ENCODE results near the gene OLFML2B. TPM values are rescaled to one million over a fixed set of nuclear protein-coding genes. Genes with fewer than 3 reads are reported as not detected.

Gene OLFML2B
- total RNA-seq, 3 donors from 2014 or later: 1.4 to 29.6 (median 5.0) TPM

DNA sequence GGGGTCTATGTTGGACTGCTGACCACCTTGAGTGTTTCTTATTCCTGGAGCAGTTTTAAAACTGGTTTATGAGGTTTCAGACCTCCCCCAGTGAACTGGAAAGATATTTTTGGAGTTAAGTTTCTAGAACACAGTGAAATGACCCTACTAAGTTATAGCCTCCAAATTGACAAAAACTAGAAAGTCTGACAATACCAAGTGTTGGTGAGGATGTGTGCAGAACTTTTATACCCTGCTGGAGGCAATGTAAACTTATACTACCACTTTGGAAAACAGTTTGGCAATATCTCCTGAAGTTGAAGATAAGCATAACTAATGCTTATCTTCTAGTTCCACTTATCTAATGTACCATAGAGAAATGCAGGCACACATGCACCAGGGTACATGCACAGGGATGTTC, 10.4 kb downstream of the OLFML2B start:
- ATAC-seq: no peak
- no peaks in the 10 kb centered on the region for H3K9me3 ChIP-seq
- DNase-seq: no peak
- H3K36me3 ChIP-seq (ENCODE audit: low read depth): no peaks in the 10 kb centered on the region
- TF ChIP-seq, protein P1, sequence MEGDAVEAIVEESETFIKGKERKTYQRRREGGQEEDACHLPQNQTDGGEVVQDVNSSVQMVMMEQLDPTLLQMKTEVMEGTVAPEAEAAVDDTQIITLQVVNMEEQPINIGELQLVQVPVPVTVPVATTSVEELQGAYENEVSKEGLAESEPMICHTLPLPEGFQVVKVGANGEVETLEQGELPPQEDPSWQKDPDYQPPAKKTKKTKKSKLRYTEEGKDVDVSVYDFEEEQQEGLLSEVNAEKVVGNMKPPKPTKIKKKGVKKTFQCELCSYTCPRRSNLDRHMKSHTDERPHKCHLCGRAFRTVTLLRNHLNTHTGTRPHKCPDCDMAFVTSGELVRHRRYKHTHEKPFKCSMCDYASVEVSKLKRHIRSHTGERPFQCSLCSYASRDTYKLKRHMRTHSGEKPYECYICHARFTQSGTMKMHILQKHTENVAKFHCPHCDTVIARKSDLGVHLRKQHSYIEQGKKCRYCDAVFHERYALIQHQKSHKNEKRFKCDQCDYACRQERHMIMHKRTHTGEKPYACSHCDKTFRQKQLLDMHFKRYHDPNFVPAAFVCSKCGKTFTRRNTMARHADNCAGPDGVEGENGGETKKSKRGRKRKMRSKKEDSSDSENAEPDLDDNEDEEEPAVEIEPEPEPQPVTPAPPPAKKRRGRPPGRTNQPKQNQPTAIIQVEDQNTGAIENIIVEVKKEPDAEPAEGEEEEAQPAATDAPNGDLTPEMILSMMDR (IDR thresholded peaks at IDR 0.05): no peak
- no peaks in the 10 kb centered on the region for H3K4me1 ChIP-seq (ENCODE audit: low read depth)
- intact Hi-C loops (cut with DNase I, micrococcal nuclease): no loop called here
- H3K4me3 ChIP-seq: no peak overlapping the region

DNA sequence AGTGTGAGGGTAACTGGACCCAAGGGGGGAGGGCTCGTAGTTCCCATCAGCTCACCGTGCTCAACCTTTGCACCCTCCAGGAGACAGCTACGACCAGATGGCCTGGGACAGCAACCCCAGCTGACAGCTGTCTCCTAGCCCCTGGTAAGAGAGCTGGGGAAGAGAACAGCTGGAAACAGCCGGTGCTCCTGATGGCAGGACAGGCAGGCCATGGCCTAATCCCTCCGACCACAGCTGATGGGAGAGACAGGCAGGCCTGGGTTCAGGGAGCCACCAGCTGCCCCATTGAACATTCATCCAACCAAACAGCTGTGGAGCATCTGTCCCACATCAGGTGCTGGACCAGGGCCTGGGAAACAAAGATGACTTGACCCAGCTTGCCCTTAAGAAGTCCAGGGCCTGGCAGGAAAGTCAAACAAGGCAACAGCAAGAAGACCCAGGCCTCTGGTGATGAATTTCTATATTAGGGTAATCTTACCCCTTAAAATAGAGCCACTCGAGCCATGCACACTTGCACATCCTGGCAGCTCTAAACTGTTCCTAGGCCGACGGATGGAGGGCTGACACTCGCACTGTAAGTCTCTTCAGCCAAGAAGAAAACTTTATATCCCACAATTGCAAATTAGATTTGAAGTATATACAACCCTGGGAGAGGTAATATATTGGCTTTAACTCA, 12.2 kb downstream of the OLFML2B start:
- Histone ChIP-seq H3K36me3 (ENCODE audit: low read depth) (no peaks in the 10 kb centered on the region), H3K4me3 (no peak overlapping the region), H3K9me3 (no peaks in the 10 kb centered on the region), H3K4me1 (ENCODE audit: low read depth) (no peaks in the 10 kb centered on the region)
- intact Hi-C loops (cut with DNase I, micrococcal nuclease): no loop called here
- DNase-seq: peak in 1 of 3 donors; percentile 43
- ATAC-seq: peak; percentile 44
- TF ChIP-seq, protein P1 (IDR thresholded peaks at IDR 0.05): no peak

DNA sequence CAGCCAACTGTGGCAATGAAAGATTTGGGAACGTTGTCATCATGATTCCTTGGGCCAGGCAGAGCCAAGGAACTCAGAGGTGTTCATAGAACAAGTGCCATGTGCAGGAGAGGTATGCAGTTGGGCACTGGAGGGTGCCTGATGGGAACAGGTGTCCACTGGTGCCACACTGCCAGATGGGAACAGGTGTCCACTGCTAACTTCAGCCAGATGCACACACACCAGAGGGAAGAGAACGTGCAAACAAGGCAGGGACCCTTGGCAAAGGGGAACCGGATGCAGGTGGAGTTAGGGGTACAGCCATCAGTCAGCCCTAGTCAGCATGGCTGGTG, 13.5 kb downstream of the OLFML2B start:
- DNase-seq (no peak), ATAC-seq (no peak)
- TF ChIP-seq, protein P1 (IDR thresholded peaks at IDR 0.05): no peak
- no peaks in the 10 kb centered on the region for H3K9me3 ChIP-seq
- no peaks in the 10 kb centered on the region for H3K36me3 ChIP-seq (ENCODE audit: low read depth)
- intact Hi-C loops (cut with DNase I, micrococcal nuclease): no loop called here
- no peaks in the 10 kb centered on the region for H3K4me1 ChIP-seq (ENCODE audit: low read depth)
- no peak overlapping the region for H3K4me3 ChIP-seq

DNA sequence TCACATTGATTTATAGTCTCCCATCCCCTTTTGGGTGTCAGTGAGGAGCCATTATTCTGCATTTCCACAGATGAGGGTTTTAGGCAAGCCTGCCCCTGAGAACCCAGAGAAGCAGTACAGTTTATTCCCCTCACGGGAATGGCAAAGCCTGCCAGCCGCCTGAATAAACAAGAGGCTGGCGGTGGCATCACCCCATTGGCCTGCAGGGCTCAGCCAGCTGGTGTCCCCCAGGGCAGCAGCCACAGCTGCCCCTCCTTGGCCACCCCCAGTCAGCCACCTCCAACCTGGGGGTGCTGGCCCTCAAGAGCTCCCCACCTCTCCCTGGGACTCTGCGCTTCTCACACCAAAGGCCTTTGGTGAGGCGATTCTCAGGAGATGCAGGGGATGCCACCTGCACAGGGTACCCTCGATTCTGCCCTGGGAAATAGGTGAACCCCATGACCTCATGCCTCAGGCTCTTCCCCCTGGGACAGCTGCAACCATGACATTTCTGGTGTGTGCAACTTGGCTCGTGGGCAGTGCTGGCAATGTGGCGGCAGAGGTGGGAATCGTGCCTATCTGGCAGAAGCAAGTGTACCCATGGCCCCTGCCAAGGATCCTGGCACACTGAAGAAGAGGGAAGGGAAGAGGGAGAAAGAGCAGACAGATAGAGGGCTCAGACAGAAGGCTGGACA, 14.0 kb downstream of the OLFML2B start:
- intact Hi-C loops (cut with DNase I, micrococcal nuclease): no loop called here
- DNase-seq: no peak
- Histone ChIP-seq H3K9me3 (no peaks in the 10 kb centered on the region), H3K36me3 (ENCODE audit: low read depth) (no peaks in the 10 kb centered on the region), H3K4me1 (ENCODE audit: low read depth) (no peaks in the 10 kb centered on the region), H3K4me3 (no peak overlapping the region)
- TF ChIP-seq, protein P1 (IDR thresholded peaks at IDR 0.05): no peak
- ATAC-seq: no peak

DNA sequence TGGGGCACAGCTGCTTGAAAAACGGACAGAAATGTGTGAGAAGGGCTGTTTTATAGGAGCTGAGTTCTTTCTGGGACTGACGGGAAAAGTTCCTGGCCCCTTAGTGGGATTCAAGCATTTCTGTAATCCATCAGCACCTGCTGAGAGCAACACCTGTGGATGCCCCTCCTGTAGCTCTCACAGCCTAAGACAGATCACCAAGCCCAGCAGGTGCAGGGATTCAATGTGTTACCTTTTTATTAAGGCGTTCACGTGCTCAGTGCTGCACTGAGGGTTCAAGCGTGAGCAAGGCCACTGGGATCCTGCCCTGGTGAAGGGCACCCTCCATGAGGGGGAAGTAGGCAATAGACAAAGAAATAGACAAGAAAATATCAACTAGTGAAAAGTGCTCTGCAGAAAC, 14.9 kb downstream of the OLFML2B start:
- ATAC-seq: no peak
- H3K9me3 ChIP-seq: no peaks in the 10 kb centered on the region
- H3K36me3 ChIP-seq (ENCODE audit: low read depth): no peaks in the 10 kb centered on the region
- no peak overlapping the region for H3K4me3 ChIP-seq
- intact Hi-C loops (cut with DNase I, micrococcal nuclease): no loop called here
- DNase-seq: no peak
- TF ChIP-seq, protein P1 (IDR thresholded peaks at IDR 0.05): no peak
- H3K4me1 ChIP-seq (ENCODE audit: low read depth): no peaks in the 10 kb centered on the region

Measured in mucosa of descending colon (tissue), 3 donors.